HEK293 (cell line): ENCODE measurements around the gene NINJ2.

Experiments
- CTCF ChIA-PET: fragments of 350-600 bp; formaldehyde crosslinking; extraction: SDS; loops from one replicate; lab custom pipeline; 2021; ENCODE audit warnings: antibody characterized with exemption; lab: Yijun Ruan, JAX
- POLR2A ChIA-PET: fragments of 300-600 bp; formaldehyde crosslinking; extraction: SDS; loops from one replicate; lab custom pipeline; 2020; ENCODE audit warnings: antibody characterized with exemption, inconsistent platforms; lab: Yijun Ruan, JAX
- H3K27ac ChIP-seq: fragments of 200-500 bp; sonication (Bioruptor generic); 2 replicates; pipeline ENCODE4 v1.5.1; 2014; ENCODE audit warnings: low read depth, low read length, control low read depth, inconsistent platforms; ENCODE audit errors: extremely low read depth
- H3K36me3 ChIP-seq, 2 experiments: fragments of 200-500 bp in 1 of 2; sonication (Bioruptor generic) in 1 of 2; 1 replicate in 1 of 2; 2 replicates in 1 of 2; pipeline ENCODE4 v1.5.1; 2014 to 2017; ENCODE audit warnings: inconsistent platforms in 2 of 2, low read length in 2 of 2; ENCODE audit not compliant: control insufficient read depth in 2 of 2, insufficient read depth in 1 of 2
- H3K4me1 ChIP-seq: fragments of 200-500 bp; sonication (Bioruptor generic); 2 replicates; pipeline ENCODE4 v1.5.1; 2014; ENCODE audit warnings: mild to moderate bottlenecking, low read length, inconsistent platforms; ENCODE audit not compliant: control insufficient read depth, insufficient read depth
- H3K4me3 ChIP-seq: 2 replicates; pipeline ENCODE4 v1.5.1; 2011; ENCODE audit warnings: low read depth, mild to moderate bottlenecking, control low read depth, low read length, moderate library complexity
- H3K9me3 ChIP-seq: fragments of 200-500 bp; sonication (Bioruptor generic); 2 replicates; pipeline ENCODE4 v1.5.1; 2014; ENCODE audit warnings: low read depth, low read length, inconsistent platforms; ENCODE audit not compliant: control insufficient read depth, insufficient read depth
- ATF2 ChIP-seq: fragments of 450-650 bp; formaldehyde crosslinking; IDR thresholded peaks from 2 replicates; pipeline ENCODE4 v1.5.1; 2016; ENCODE audit warnings: missing biosample characterization, missing genetic modification characterization, low read depth
- GLI2 ChIP-seq: fragments of 450-650 bp; formaldehyde crosslinking; IDR thresholded peaks from 2 replicates; pipeline ENCODE4; 2017; ENCODE audit warnings: missing biosample characterization, missing genetic modification characterization, low read depth, borderline replicate concordance
- GLIS1 ChIP-seq: fragments of 450-650 bp; formaldehyde crosslinking; IDR thresholded peaks from 2 replicates; pipeline ENCODE4 v1.5.1; 2016; ENCODE audit warnings: missing biosample characterization, missing genetic modification characterization
- PRDM1 ChIP-seq: fragments of 450-650 bp; formaldehyde crosslinking; IDR thresholded peaks from 2 replicates; pipeline ENCODE4; 2016; ENCODE audit warnings: missing biosample characterization, missing genetic modification characterization
- REST ChIP-seq: fragments of 450-650 bp; formaldehyde crosslinking; IDR thresholded peaks from 2 replicates; pipeline ENCODE4 v1.5.1; 2016; ENCODE audit warnings: missing biosample characterization, missing genetic modification characterization
- SCRT1 ChIP-seq: fragments of 450-650 bp; formaldehyde crosslinking; IDR thresholded peaks from 2 replicates; pipeline ENCODE4 v1.5.1; 2016; ENCODE audit warnings: missing biosample characterization, missing genetic modification characterization, borderline replicate concordance
- ZBTB20 ChIP-seq: fragments of 450-650 bp; formaldehyde crosslinking; IDR thresholded peaks from 2 replicates; pipeline ENCODE4 v1.5.1; 2016; ENCODE audit warnings: missing biosample characterization, missing genetic modification characterization
- ZBTB44 ChIP-seq: fragments of 450-650 bp; IDR thresholded peaks from 2 replicates; pipeline ENCODE4 v1.5.1; 2018; ENCODE audit warnings: missing biosample characterization, mild to moderate bottlenecking, missing genetic modification characterization
- ZFP69B ChIP-seq: fragments of 450-650 bp; formaldehyde crosslinking; IDR thresholded peaks from 2 replicates; pipeline ENCODE4 v1.5.1; 2016; ENCODE audit warnings: missing biosample characterization, missing genetic modification characterization
- ZIC2 ChIP-seq: fragments of 450-650 bp; formaldehyde crosslinking; IDR thresholded peaks from 2 replicates; pipeline ENCODE4 v1.5.1; 2016; ENCODE audit warnings: missing biosample characterization, missing genetic modification characterization
- ZNF10 ChIP-seq: fragments of 450-650 bp; formaldehyde crosslinking; IDR thresholded peaks from 2 replicates; pipeline ENCODE4 v1.5.1; 2017; ENCODE audit warnings: missing biosample characterization, missing genetic modification characterization
- ZNF19 ChIP-seq: fragments of 450-650 bp; formaldehyde crosslinking; IDR thresholded peaks from 2 replicates; pipeline ENCODE4; 2016; ENCODE audit warnings: missing biosample characterization, missing genetic modification characterization, low read depth
- ZNF23 ChIP-seq: fragments of 450-650 bp; formaldehyde crosslinking; IDR thresholded peaks from 2 replicates; pipeline ENCODE4 v1.5.1; 2016; ENCODE audit warnings: missing biosample characterization, missing genetic modification characterization, borderline replicate concordance
- ZNF292 ChIP-seq: fragments of 450-650 bp; formaldehyde crosslinking; IDR thresholded peaks from 2 replicates; pipeline ENCODE4 v1.5.1; 2016; ENCODE audit warnings: low read depth, missing biosample characterization, missing genetic modification characterization, borderline replicate concordance
- ZNF394 ChIP-seq: fragments of 450-650 bp; formaldehyde crosslinking; IDR thresholded peaks from 2 replicates; pipeline ENCODE4 v1.5.1; 2016; ENCODE audit warnings: missing biosample characterization, missing genetic modification characterization, mild to moderate bottlenecking, moderate library complexity, borderline replicate concordance
- ZNF623 ChIP-seq: fragments of 450-650 bp; formaldehyde crosslinking; IDR thresholded peaks from 2 replicates; pipeline ENCODE4 v1.5.1; 2016; ENCODE audit warnings: missing biosample characterization, missing genetic modification characterization
- ZNF660 ChIP-seq: fragments of 450-650 bp; IDR thresholded peaks from 2 replicates; pipeline ENCODE4 v1.5.1; 2018; ENCODE audit warnings: missing biosample characterization, mild to moderate bottlenecking, missing genetic modification characterization
- ZNF670 ChIP-seq: fragments of 450-650 bp; formaldehyde crosslinking; IDR thresholded peaks from 2 replicates; pipeline ENCODE4 v1.5.1; 2016; ENCODE audit warnings: missing biosample characterization, missing genetic modification characterization, low read depth
- ZNF768 ChIP-seq: fragments of 450-650 bp; formaldehyde crosslinking; IDR thresholded peaks from 2 replicates; pipeline ENCODE4 v1.5.1; 2018; ENCODE audit warnings: missing biosample characterization, mild to moderate bottlenecking, missing genetic modification characterization
- ZXDB ChIP-seq: fragments of 450-650 bp; formaldehyde crosslinking; IDR thresholded peaks from 2 replicates; pipeline ENCODE4 v1.5.1; 2016; ENCODE audit warnings: missing biosample characterization, missing genetic modification characterization
- TF ChIP-seq, protein P1 (sequence below): fragments of 450-650 bp; formaldehyde crosslinking; IDR thresholded peaks from 2 replicates; pipeline ENCODE4 v1.5.1; 2016; ENCODE audit warnings: missing biosample characterization, missing genetic modification characterization
- TF ChIP-seq, protein P2 (sequence below): fragments of 450-650 bp; formaldehyde crosslinking; IDR thresholded peaks from 2 replicates; pipeline ENCODE4 v1.5.1; 2016; ENCODE audit warnings: missing biosample characterization, missing genetic modification characterization, low read depth
- TF ChIP-seq, protein P3 (sequence below): fragments of 450-650 bp; formaldehyde crosslinking; optimal IDR thresholded peaks from 2 replicates; pipeline ENCODE3; 2016; ENCODE audit warnings: missing biosample characterization, mild to moderate bottlenecking, missing genetic modification characterization

Gene NINJ2

GRCh38 chr12:546920-547845 lies 116.1 kb downstream of the NINJ2 start:
- H3K36me3 ChIP-seq, result peaks cover 0 to 22% of the 10 kb centered on the region in 2 experiments; a peak in 2 of 3 replicates
- no peak overlapping the region for H3K27ac ChIP-seq
- ChIA-PET POLR2A (no interaction called here), CTCF (interaction anchor here (0.6 to 3.5 kb wide), 40 partner anchors 8 to 923 kb away, joined by 3 to 119 read pairs (median 4); partner anchors contain the start of genes CCDC77 and SLC6A13)
- H3K4me1 ChIP-seq, result no peaks in the 10 kb centered on the region
- no peak overlapping the region for H3K4me3 ChIP-seq
- no peaks in the 10 kb centered on the region for H3K9me3 ChIP-seq
- no peak for TF ChIP-seq ZNF292 (tag by site-specific recombination)
- no peak for TF ChIP-seq ZNF623
- 0 out of 2 replicates have a peak, but pooled peaks have one; percentile 18 for TF ChIP-seq ZNF660 (tag by site-specific recombination)
- TF ChIP-seq GLI2, result no peak
- no peak for TF ChIP-seq ZNF10 (tag by site-specific recombination)
- TF ChIP-seq ZNF23 (tag by site-specific recombination), result no peak
- TF ChIP-seq ZNF19, result no peak
- no peak for TF ChIP-seq GLIS1 (tag by site-specific recombination)
- no peak for TF ChIP-seq ZIC2
- TF ChIP-seq ZBTB20 (tag by site-specific recombination), result no peak
- no peak for TF ChIP-seq ZBTB44 (tag by site-specific recombination)
- TF ChIP-seq ZNF670, result no peak
- no peak for TF ChIP-seq PRDM1 (tag by site-specific recombination)
- TF ChIP-seq SCRT1 (tag by site-specific recombination), result no peak
- no peak for TF ChIP-seq ZNF768 (tag by site-specific recombination)
- TF ChIP-seq ATF2 (tag by site-specific recombination), result no peak
- TF ChIP-seq, protein P1, sequence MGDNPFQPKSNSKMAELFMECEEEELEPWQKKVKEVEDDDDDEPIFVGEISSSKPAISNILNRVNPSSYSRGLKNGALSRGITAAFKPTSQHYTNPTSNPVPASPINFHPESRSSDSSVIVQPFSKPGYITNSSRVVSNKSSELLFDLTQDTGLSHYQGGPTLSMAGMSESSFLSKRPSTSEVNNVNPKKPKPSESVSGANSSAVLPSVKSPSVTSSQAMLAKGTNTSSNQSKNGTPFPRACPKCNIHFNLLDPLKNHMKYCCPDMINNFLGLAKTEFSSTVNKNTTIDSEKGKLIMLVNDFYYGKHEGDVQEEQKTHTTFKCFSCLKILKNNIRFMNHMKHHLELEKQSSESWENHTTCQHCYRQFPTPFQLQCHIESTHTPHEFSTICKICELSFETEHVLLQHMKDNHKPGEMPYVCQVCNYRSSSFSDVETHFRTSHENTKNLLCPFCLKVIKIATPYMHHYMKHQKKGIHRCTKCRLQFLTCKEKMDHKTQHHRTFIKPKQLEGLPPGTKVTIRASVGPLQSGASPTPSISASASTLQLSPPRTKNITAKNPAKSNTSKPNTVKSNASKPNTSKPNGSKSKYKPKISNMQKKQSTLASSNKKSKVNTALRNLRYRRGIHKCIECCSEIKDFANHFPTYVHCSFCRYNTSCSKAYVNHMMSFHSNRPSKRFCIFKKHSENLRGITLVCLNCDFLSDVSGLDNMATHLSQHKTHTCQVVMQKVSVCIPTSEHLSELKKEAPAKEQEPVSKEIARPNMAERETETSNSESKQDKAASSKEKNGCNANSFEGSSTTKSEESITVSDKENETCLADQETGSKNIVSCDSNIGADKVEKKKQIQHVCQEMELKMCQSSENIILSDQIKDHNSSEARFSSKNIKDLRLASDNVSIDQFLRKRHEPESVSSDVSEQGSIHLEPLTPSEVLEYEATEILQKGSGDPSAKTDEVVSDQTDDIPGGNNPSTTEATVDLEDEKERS (tag by site-specific recombination), result no peak
- TF ChIP-seq ZNF394 (tag by site-specific recombination), result peak; percentile 46; the same call in 1 of the 2 replicates
- TF ChIP-seq ZFP69B (tag by site-specific recombination), result no peak
- no peak for TF ChIP-seq ZXDB
- TF ChIP-seq, protein P2, sequence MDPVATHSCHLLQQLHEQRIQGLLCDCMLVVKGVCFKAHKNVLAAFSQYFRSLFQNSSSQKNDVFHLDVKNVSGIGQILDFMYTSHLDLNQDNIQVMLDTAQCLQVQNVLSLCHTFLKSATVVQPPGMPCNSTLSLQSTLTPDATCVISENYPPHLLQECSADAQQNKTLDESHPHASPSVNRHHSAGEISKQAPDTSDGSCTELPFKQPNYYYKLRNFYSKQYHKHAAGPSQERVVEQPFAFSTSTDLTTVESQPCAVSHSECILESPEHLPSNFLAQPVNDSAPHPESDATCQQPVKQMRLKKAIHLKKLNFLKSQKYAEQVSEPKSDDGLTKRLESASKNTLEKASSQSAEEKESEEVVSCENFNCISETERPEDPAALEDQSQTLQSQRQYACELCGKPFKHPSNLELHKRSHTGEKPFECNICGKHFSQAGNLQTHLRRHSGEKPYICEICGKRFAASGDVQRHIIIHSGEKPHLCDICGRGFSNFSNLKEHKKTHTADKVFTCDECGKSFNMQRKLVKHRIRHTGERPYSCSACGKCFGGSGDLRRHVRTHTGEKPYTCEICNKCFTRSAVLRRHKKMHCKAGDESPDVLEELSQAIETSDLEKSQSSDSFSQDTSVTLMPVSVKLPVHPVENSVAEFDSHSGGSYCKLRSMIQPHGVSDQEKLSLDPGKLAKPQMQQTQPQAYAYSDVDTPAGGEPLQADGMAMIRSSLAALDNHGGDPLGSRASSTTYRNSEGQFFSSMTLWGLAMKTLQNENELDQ (tag by site-specific recombination), result no peak
- no peak for TF ChIP-seq REST (tag by site-specific recombination)
- TF ChIP-seq, protein P3, sequence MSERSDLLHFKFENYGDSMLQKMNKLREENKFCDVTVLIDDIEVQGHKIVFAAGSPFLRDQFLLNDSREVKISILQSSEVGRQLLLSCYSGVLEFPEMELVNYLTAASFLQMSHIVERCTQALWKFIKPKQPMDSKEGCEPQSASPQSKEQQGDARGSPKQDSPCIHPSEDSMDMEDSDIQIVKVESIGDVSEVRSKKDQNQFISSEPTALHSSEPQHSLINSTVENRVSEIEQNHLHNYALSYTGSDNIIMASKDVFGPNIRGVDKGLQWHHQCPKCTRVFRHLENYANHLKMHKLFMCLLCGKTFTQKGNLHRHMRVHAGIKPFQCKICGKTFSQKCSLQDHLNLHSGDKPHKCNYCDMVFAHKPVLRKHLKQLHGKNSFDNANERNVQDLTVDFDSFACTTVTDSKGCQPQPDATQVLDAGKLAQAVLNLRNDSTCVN (tag by site-specific recombination), result peak; percentile 25
